ENCODE measurements around the gene DPYD. TPM values are rescaled to one million over a fixed set of nuclear protein-coding genes. Genes with fewer than 3 reads are reported as not detected.

DPYD gene
- total RNA-seq, 1 donor from 2014 or later: 11.9 TPM

DNA sequence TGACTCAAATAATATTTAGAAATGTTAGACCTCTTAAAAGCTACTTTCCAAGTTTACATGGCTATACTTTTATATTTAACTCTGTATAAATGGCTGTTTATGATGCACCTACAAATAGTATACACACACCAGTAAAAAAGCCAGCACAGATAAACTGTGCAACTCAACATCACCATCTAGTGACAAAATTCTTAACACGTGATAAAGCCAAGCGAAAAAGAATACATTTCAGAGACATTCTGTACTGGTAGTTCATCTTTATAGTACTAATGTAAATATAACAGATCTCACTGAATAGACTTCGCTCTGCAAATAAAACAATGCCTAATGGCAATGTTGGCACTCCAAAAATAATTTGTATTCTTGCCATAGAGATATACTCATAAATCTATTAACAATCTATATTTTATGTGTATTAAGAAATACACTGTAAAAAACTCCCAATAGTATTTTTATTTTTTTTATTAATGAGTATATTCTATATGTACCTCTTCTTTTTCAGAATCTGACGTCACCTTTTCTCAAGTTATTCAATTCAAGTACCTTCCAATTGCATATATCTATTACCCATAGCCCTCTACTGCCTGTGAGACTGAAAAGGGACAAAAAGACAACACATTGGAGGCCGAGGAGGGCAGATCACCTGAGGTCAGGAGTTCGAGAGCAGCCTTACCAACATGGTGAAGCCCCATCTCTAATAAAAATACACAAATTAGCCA, 100.2 kb downstream of the DPYD start:
- intact Hi-C loops (cut with micrococcal nuclease): loop anchor here (2.0 to 10.0 kb wide), 5 partner anchors 153 to 854 kb away; no protein-coding TSS in a partner anchor
- no peak overlapping the region for H3K4me3 Mint-ChIP-seq (ENCODE audit: low read depth)
- DNase-seq (ENCODE audit: low spot score): no peak
- H3K9me3 Mint-ChIP-seq: no peaks in the 10 kb centered on the region
- H3K36me3 Mint-ChIP-seq (ENCODE audit: low read depth): no peaks in the 10 kb centered on the region
- no peaks in the 10 kb centered on the region for H3K27me3 Mint-ChIP-seq (ENCODE audit: low read depth)
- H3K27ac Mint-ChIP-seq: no peak overlapping the region
- no peaks in the 10 kb centered on the region for H3K4me1 Mint-ChIP-seq (ENCODE audit: low read depth)

DNA sequence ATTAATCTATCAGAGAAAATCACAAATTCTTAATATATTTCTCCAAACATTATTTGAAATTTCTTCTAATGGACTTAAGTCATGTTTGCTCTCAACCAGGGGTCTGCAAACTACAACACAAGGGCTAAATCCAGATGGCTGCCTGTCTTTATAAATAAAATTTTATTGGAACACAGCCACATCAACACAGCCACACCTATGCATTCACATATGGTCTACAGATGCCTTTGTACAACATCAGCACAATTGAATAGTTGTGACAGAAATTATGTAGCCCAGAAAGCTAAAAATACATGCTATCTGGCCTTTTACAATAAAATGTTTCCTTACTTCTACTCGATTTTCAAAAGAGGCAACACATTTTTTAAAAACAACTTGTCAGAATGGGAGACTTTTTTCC, 103.9 kb downstream of the DPYD start:
- peaks cover 3% of the 10 kb centered on the region for H3K4me1 Mint-ChIP-seq (ENCODE audit: low read depth)
- H3K27me3 Mint-ChIP-seq (ENCODE audit: low read depth): no peaks in the 10 kb centered on the region
- no peaks in the 10 kb centered on the region for H3K9me3 Mint-ChIP-seq
- intact Hi-C loops (cut with micrococcal nuclease): no loop called here
- no peak for DNase-seq (ENCODE audit: low spot score)
- no peaks in the 10 kb centered on the region for H3K36me3 Mint-ChIP-seq (ENCODE audit: low read depth)
- no peak overlapping the region for H3K27ac Mint-ChIP-seq
- no peak overlapping the region for H3K4me3 Mint-ChIP-seq (ENCODE audit: low read depth)

DNA sequence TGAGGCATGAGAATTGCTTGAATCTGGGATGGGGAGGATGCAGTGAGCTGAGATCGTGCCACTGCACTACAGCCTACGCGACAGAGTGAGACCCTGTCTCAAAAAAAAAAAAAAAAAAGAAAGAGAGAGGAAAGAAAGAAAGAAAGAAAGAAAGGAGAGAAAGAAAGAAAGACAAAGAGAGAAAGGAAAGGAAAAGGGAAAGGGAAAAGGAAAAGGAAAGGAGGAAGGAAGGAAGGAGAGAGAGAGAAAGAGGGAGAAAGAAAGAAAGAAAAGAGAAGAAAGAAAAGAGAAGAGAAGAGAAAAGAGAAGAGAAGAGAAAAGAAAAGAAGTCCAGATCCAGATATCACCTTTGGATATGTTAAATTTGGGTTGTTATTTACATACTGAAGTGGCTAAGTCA, 106.0 kb downstream of the DPYD start:
- Mint-ChIP-seq H3K4me1 (ENCODE audit: low read depth) (peaks cover 3% of the 10 kb centered on the region), H3K9me3 (no peaks in the 10 kb centered on the region), H3K27me3 (ENCODE audit: low read depth) (no peaks in the 10 kb centered on the region), H3K36me3 (ENCODE audit: low read depth) (peaks cover 2% of the 10 kb centered on the region), H3K4me3 (ENCODE audit: low read depth) (no peak overlapping the region), H3K27ac (no peak overlapping the region)
- intact Hi-C loops (cut with micrococcal nuclease): no loop called here
- no peak for DNase-seq (ENCODE audit: low spot score)

DNA sequence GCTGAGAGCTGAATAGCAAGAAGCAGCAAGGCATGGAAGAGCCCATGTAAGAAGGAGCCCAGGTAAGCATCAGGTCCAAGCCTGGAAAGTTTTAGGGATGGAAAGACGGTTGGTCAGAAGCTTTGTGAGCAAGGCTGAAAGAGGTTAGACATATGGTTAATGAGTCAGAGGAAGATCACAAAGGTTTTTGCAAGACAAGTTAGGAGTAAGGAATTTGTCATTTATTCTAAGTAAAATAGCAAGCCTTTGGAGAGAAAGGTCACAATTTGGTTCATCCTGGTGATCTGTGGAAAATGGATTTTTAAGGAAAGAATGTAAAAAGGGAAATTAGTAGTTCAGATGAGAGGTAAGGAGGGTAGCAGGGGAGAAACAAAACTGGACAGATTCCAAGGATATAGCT, 106.7 kb downstream of the DPYD start:
- Mint-ChIP-seq H3K4me3 (ENCODE audit: low read depth) (no peak overlapping the region), H3K36me3 (ENCODE audit: low read depth) (peaks cover 6% of the 10 kb centered on the region), H3K27ac (no peak overlapping the region), H3K4me1 (ENCODE audit: low read depth) (peaks cover 3% of the 10 kb centered on the region), H3K9me3 (no peaks in the 10 kb centered on the region), H3K27me3 (ENCODE audit: low read depth) (no peaks in the 10 kb centered on the region)
- no peak for DNase-seq (ENCODE audit: low spot score)
- intact Hi-C loops (cut with micrococcal nuclease): no loop called here

DNA sequence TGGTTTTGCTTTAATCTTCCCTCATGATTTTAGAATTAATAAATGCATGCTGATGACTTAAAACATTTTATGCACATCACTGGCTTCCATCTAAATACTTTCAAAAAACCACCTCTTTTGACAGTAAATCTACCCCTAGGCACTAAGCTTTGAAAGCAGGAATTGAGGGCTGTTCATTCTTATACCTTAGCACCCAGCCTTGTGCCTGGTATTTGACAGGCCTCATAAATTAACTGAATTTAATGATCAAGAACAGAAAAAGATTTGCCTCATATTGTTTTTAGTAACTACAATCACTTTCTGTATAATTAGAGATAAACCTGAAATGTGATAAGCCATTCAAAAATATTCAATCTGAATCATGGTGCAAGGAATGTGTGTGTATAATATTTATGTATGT, 108.8 kb downstream of the DPYD start:
- Mint-ChIP-seq H3K9me3 (no peaks in the 10 kb centered on the region), H3K4me1 (ENCODE audit: low read depth) (peaks cover 3% of the 10 kb centered on the region), H3K27me3 (ENCODE audit: low read depth) (no peaks in the 10 kb centered on the region), H3K36me3 (ENCODE audit: low read depth) (peaks cover 6% of the 10 kb centered on the region), H3K27ac (no peak overlapping the region), H3K4me3 (ENCODE audit: low read depth) (no peak overlapping the region)
- intact Hi-C loops (cut with micrococcal nuclease): no loop called here
- no peak for DNase-seq (ENCODE audit: low spot score)

DNA sequence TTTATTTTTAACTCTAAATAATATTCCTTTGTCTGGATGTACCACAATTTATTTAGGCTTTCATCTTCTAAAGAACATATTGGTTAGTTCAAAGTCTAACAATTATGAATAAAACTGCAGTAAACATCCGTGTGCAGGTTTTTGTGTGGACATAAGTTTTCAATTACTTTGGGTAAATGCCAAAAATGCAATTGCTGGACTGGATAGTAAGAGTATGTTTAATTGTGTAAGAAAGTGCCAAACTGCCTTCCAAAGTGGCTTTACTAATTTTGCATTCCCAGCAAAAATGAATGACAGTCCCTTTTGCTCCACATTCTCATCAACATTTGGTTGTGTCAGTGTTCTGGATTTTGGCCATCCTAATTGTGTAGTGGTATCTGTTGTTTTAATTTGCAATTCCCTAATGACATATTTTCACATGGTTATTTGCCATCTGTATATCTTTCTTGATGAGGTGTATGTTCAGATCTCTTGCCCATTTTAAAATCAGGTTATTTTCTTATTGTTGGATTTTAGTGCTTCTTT, 113.8 kb downstream of the DPYD start:
- H3K27ac Mint-ChIP-seq: no peak overlapping the region
- H3K27me3 Mint-ChIP-seq (ENCODE audit: low read depth): peaks cover 4% of the 10 kb centered on the region
- no peaks in the 10 kb centered on the region for H3K9me3 Mint-ChIP-seq
- intact Hi-C loops (cut with micrococcal nuclease): no loop called here
- H3K36me3 Mint-ChIP-seq (ENCODE audit: low read depth): peaks cover 6% of the 10 kb centered on the region
- no peak overlapping the region for H3K4me3 Mint-ChIP-seq (ENCODE audit: low read depth)
- no peaks in the 10 kb centered on the region for H3K4me1 Mint-ChIP-seq (ENCODE audit: low read depth)
- DNase-seq (ENCODE audit: low spot score): no peak

DNA sequence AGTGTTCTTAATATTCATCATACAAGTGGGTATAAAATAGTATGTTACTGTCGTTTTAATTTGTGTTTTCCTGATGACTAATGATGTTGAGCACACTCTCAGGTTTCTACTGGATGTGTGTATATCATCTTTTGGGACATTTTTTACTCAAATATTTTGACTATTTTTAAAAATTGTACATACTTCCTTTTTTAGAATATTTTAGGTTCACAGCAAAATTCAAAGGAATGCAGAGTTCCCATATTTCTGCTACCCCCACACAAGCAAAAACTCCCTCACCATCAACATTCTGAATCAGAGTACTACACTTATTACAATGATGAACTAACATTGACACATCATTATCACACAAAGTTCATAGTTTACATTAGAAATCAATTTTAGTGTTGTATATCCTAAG, 114.5 kb downstream of the DPYD start:
- Mint-ChIP-seq H3K9me3 (no peaks in the 10 kb centered on the region), H3K27me3 (ENCODE audit: low read depth) (peaks cover 4% of the 10 kb centered on the region), H3K36me3 (ENCODE audit: low read depth) (peaks cover 6% of the 10 kb centered on the region), H3K27ac (no peak overlapping the region), H3K4me1 (ENCODE audit: low read depth) (no peaks in the 10 kb centered on the region), H3K4me3 (ENCODE audit: low read depth) (no peak overlapping the region)
- intact Hi-C loops (cut with micrococcal nuclease): no loop called here
- no peak for DNase-seq (ENCODE audit: low spot score)

DNA sequence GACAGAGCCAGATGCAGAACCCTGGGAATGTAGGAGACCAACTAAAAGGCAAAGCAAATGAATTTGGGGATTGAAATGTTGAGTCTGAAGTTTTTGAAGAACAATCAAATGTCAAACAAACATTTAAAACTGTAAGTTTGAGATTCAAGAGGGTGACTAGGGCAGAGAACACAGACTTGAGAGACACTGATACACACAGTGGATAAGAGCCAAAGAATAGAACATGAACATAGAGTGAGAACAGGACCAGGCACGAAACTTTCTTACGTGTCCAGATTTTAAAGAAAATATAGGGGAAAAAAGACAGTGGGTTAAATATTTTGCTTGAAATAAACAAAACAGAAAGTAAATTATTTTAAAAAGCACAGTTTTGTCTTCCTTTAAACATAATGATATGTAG, 115.7 kb downstream of the DPYD start:
- Mint-ChIP-seq H3K4me3 (ENCODE audit: low read depth) (no peak overlapping the region), H3K9me3 (no peaks in the 10 kb centered on the region), H3K27ac (no peak overlapping the region), H3K27me3 (ENCODE audit: low read depth) (peaks cover 4% of the 10 kb centered on the region), H3K36me3 (ENCODE audit: low read depth) (peaks cover 4% of the 10 kb centered on the region), H3K4me1 (ENCODE audit: low read depth) (no peaks in the 10 kb centered on the region)
- intact Hi-C loops (cut with micrococcal nuclease): no loop called here
- no peak for DNase-seq (ENCODE audit: low spot score)

DNA sequence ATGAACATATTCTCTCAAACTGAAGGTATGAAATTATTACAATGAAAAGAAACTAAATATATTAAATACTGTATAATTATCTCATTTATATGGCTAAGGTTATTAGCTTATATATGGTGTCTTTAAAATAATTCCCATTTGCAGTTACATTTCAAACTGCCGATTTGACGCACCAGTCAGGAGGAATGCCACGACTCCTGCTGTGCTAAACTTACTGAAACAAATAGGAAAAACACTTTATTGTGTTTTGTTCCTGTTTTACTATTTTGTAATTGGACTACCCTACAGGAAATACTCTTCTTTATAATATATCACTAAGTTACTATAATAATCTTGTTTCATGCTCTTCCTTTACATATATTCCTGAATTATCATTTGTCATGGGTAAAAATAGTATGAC, 117.8 kb downstream of the DPYD start:
- intact Hi-C loops (cut with micrococcal nuclease): no loop called here
- DNase-seq (ENCODE audit: low spot score): no peak
- Mint-ChIP-seq H3K27me3 (ENCODE audit: low read depth) (peaks cover 4% of the 10 kb centered on the region), H3K36me3 (ENCODE audit: low read depth) (no peaks in the 10 kb centered on the region), H3K4me3 (ENCODE audit: low read depth) (no peak overlapping the region), H3K9me3 (no peaks in the 10 kb centered on the region), H3K4me1 (ENCODE audit: low read depth) (no peaks in the 10 kb centered on the region), H3K27ac (no peak overlapping the region)

DNA sequence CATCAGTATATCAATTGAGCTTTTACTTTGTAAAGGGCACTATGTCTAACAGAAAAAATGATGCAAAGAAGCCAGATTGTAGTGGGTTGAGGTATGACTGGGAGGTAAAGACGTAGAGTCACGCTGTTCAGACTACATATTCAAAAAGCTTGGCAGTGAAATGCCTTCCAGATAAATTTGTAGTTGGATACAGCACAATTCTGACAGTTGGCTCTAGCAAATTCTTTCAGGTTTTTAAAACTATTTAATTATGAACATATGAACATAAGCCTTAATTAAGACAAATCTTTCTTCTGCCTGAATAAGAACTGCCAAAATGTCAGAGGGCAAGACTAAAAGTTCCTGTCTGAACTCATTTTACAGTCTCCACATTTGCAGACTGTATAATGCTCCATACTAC, 118.8 kb downstream of the DPYD start:
- intact Hi-C loops (cut with micrococcal nuclease): no loop called here
- Mint-ChIP-seq H3K36me3 (ENCODE audit: low read depth) (no peaks in the 10 kb centered on the region), H3K4me3 (ENCODE audit: low read depth) (no peak overlapping the region), H3K4me1 (ENCODE audit: low read depth) (no peaks in the 10 kb centered on the region), H3K9me3 (no peaks in the 10 kb centered on the region), H3K27me3 (ENCODE audit: low read depth) (peaks cover 4% of the 10 kb centered on the region), H3K27ac (no peak overlapping the region)
- DNase-seq (ENCODE audit: low spot score): no peak

DNA sequence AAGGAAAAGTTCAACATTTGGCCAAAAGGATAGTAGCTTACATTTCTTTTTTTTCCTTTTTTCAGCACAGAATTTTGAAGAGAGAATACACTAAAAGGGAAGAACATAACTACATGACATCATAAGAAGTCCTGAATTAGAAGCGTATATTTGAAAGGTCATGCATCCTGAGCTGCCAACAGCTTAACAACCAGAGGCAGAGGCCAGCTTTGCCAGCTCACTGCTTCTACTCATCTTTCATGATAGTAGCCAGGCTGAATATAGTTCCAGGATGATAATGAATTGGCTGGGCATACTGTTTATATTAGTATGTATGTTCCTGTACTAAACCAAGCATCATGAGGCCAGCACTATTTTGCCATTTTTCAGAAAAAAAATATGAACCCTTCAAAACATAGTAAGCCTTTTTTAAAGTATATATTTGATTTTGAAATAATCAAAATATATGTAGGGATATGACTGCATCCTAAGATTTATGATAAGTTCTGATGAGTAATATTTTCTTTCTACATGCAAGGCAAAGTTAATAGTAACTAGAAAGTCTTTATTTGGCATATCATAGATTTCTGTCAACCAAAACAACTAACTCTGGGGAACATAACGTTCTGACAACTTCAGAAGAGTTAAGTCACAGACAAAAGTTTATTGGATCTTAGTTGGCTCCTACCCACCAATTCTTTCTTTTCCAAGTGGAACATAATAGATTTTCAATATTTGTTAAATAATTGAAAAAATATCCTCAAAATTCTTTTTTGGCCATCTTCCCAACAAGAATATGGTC, 123.2 kb downstream of the DPYD start:
- no peak for DNase-seq (ENCODE audit: low spot score)
- H3K4me3 Mint-ChIP-seq (ENCODE audit: low read depth): no peak overlapping the region
- H3K36me3 Mint-ChIP-seq (ENCODE audit: low read depth): no peaks in the 10 kb centered on the region
- H3K4me1 Mint-ChIP-seq (ENCODE audit: low read depth): peaks cover 3% of the 10 kb centered on the region
- H3K9me3 Mint-ChIP-seq: no peaks in the 10 kb centered on the region
- no peak overlapping the region for H3K27ac Mint-ChIP-seq
- intact Hi-C loops (cut with micrococcal nuclease): no loop called here
- no peaks in the 10 kb centered on the region for H3K27me3 Mint-ChIP-seq (ENCODE audit: low read depth)

DNA sequence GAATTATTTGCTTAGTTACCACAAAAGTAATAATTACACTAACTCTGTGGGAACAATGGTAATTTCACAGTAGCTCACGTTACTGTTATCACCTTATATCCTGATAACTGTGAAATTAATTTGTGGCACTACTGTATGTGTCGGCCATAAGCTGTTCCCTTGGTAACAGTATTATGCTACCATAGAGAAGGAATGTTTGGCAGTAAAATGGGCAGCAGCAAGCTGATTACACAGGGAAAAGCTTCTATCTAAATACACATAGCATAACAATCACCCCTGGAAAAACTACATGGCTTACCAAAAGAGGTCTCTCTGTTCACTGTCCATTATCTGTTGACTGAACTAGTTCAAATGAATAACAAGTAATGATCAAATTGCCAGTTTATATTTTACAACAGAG, 124.1 kb downstream of the DPYD start:
- Mint-ChIP-seq H3K4me1 (ENCODE audit: low read depth) (peaks cover 7% of the 10 kb centered on the region), H3K9me3 (no peaks in the 10 kb centered on the region), H3K27me3 (ENCODE audit: low read depth) (no peaks in the 10 kb centered on the region), H3K36me3 (ENCODE audit: low read depth) (no peaks in the 10 kb centered on the region), H3K27ac (no peak overlapping the region), H3K4me3 (ENCODE audit: low read depth) (no peak overlapping the region)
- intact Hi-C loops (cut with micrococcal nuclease): no loop called here
- DNase-seq (ENCODE audit: low spot score): no peak

DNA sequence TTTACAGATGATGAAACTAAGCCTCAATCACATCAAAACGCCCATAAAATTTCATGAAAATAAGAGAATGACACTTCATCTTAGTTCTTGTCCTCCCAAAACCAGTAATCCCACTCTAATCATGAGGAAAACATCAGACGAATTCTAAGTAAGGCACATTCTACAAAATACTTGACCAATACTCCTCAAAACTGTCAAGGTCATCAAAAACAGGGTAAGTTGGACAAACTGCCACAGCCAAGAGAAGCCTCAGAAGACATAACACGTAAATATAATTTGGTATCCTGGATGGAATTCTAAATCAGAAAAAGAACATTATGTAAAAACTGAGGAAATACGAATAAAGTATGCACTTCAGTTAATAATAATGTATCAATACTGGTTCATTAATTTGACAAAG, 128.2 kb downstream of the DPYD start:
- H3K27ac Mint-ChIP-seq: no peak overlapping the region
- DNase-seq (ENCODE audit: low spot score): no peak
- H3K4me3 Mint-ChIP-seq (ENCODE audit: low read depth): no peak overlapping the region
- intact Hi-C loops (cut with micrococcal nuclease): no loop called here
- H3K9me3 Mint-ChIP-seq: no peaks in the 10 kb centered on the region
- no peaks in the 10 kb centered on the region for H3K27me3 Mint-ChIP-seq (ENCODE audit: low read depth)
- peaks cover 29% of the 10 kb centered on the region for H3K4me1 Mint-ChIP-seq (ENCODE audit: low read depth)
- H3K36me3 Mint-ChIP-seq (ENCODE audit: low read depth): no peaks in the 10 kb centered on the region
